ENCODE measurements around the gene CFAP91. TPM values are rescaled to one million over a fixed set of nuclear protein-coding genes. Genes with fewer than 3 reads are reported as not detected.

The CFAP91 gene
- not detected in 2 replicates for total RNA-seq

DNA sequence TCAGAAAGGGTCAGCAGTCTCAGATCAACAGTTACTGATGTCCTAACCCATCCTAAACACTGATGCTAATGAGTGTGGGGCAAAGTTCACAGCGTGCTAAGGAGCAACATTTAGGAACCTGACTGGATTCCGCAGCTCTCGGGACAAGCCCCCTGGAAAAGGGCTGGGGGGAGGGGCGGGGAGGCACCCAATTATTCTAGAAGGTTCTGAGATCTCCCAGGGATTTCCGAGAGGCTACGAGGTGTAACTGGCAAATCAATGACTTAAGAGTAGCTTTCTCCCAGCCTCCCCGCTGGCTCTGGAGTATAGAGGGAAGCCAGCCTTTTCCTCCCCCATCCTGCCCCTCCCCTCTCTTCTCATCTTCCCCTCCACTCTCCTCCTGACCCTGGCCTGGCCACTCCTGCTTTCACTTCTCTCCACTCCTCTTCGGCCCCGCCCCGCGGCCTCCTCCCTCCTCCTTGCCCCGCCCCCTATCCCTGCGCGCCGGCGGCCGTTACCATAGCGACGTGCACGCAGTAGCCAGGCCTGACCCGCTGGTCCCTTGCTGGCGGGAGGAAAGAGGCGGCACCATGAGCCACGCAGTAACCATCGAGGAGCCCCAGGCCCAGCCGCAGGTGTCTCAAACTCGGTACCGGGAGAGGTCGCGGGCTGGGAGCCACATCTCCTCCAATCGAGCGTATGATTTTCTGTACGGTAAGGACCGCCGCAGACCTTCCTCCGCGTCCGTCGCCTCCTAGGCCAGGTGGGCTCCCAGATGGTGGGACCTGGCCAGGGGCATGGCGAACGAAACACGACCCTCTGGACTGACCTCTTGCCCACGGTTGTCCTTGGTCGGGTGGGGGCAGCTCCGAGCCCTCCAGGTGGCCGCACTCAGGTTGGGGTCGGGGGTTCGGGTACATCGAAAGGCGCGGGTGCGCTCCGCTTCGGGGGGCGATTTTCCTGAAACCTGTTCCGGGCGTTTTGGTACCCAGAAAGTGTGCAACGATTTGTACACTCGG lies at the start of gene CFAP91:
TSS of gene CFAP91 (plus strand) at position 493 of the 998 bp plus-strand sequence. CDS start at position 570, 77 bp downstream.

GRCh38 chr3:119660474-119661440 lies 42.1 kb upstream of the CFAP91 start, which contains the start of gene POPDC2:
POPDC2 (minus strand) TSS chr3:119660589; CDS start chr3:119660423, 166 bp downstream.

DNA sequence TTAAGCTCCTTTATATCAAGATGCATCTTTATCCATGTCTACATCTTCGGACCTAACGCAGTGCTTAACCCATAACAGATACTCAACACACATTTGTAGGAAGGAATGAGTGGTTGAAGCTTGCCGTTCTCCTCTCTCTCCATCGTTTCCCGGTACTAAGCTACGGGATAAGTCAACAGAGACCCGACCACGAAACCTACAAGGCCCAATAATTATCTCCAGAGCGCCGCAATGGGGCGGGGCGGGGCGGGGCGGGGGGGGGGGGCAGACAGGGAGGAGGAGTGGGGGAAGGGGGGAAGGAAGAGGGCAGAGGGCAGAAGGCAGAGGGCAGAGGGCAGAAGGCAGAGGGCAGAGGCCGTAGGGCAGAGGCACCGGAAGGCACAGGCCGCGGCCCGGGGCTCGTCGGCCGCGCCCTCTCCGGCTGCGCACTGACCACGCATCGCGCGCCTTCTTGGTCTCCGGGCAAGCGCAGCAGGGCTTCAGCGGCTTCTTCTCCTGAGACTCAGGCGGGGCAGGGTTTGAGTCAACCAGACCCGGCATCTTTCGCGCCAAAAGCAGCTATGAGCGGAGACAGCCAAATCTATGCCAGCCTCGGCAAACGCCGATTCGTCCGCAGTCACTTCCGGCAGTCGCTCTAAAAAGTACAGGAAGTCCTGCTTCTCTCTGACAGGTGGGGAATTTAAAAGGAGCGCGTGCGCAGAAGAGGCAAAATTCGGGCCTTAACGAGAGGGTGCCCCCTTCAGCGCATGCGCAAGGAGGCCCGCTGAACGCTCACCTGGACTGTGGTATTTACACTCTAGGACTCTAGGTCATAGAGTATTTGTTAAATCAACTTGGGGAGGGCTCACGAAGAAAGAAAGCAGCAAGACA lies 25.8 kb upstream of the CFAP91 start, which contains the start of gene COX17:
TSS of gene COX17 (minus strand) at position 636 of the 870 bp plus-strand sequence. CDS start at position 540, 96 bp downstream.

Other genes with a start within 250 kb of the CFAP91 start
- gene TMEM39A, start 239.4 kb upstream of the CFAP91 start, total RNA-seq, result 89.9 and 100 TPM in 2 replicates
- 10.6 and 19.1 TPM in 2 replicates for gene POGLUT1, start 234.1 kb upstream of the CFAP91 start, total RNA-seq
- 46.7 and 67.5 TPM in 2 replicates for gene TIMMDC1, start 204.5 kb upstream of the CFAP91 start, total RNA-seq
- gene CD80, start 143.4 kb upstream of the CFAP91 start, total RNA-seq, result 0.39 and 0.76 TPM in 2 replicates
- gene ADPRH, start 123.5 kb upstream of the CFAP91 start, total RNA-seq, result 23.6 and 25.3 TPM in 2 replicates
- 0.87 and 1.6 TPM in 2 replicates for gene PLA1A, start 105.1 kb upstream of the CFAP91 start, total RNA-seq
- gene POPDC2, start 42.4 kb upstream of the CFAP91 start, total RNA-seq, result 0.22 and 1.6 TPM in 2 replicates
- 6.3 and 17.7 TPM in 2 replicates for gene COX17, start 25.6 kb upstream of the CFAP91 start, total RNA-seq
- not detected in 2 replicates for gene NR1I2, start 79.1 kb downstream of the CFAP91 start, total RNA-seq

All from placental epithelial cell (primary cell).